NCI-H128 (cell line): Measurements from ENCODE around the gene ATAD2B.

ENCODE experiments used
- DNase-seq: peaks from one replicate; lab custom pipeline; 2025; ENCODE audit not compliant: unreplicated experiment; lab: John Stamatoyannopoulos, UW

ATAD2B gene

DNA sequence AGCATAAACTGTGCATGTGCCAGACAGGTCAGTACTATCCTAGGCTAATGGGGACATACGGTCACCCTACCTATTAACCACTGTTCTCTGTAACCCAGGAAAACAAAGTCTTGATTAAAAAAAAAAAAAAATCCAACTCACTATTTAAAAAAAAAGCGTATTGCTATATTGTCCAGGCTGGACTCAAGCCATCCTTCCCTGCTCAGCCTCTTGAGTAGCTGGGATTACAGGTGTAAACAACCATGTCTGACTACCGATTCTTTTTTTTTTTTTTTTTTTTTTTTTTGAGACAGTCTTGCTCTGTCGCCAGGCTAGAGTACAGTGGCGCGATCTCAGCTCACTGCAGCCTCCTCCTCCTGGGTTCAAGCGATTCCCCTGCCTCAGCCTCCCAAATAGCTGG is 11.6 kb downstream of the ATAD2B start:
- no peak for DNase-seq

DNA sequence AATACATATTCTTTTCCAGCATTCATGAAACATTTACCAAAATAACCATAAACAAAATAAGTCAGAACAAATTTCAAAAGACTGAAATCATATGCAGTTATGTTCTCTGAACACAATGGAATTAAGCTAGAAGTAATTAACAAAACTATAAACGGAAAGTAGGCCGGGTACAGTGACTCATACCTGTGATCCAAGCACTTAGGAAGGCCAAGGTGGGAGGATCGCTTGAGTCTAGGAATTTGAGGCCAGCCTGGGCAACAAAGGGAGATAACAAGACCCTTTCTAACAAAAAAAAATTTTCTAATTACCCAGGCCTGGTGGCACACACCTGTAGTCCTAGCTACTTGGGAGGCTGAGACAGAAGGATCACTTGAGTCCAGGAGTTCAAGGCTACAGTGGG is 14.9 kb downstream of the ATAD2B start:
- DNase-seq, result no peak

DNA sequence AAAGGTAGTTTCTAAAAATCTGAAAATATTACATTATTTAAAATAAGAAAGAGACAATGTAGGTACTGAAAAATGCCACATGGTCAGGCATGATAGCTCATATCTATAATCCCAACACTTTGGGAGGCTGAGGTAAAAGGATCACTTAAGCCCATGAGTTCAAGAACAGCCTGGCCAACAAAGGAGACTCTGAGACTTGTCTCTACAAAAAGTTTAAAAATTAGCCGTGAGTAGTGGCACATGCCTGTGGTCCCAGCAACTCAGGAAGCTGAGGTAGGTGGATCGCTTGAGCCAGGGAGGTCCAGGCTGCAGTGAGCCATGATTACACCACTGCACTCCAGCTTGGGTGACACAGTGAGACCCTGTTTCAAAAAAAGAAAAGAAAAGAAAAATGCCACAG is 21.8 kb downstream of the ATAD2B start:
- DNase-seq, result no peak

DNA sequence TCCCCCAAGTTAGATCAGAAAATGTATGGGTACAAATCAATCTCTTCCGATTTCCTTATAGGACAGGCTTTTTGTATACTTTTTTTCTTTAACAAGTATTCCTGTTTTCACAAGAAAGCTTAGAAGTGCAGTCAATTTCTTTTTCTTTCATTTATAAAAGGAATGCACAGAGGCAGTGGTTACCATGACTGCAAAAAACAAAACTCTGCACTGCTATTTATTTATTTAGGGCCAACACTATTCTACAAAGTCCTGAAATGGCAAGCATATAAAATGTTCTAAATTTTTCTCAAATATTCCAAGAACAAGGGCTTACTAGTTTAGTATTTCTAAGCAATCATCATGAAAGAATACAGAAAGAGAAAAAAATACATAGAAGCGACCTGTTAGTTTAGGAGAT is 22.2 kb downstream of the ATAD2B start:
- no peak for DNase-seq

GRCh38 chr2:23904215-23904614 is 22.7 kb downstream of the ATAD2B start:
- DNase-seq, result no peak

DNA sequence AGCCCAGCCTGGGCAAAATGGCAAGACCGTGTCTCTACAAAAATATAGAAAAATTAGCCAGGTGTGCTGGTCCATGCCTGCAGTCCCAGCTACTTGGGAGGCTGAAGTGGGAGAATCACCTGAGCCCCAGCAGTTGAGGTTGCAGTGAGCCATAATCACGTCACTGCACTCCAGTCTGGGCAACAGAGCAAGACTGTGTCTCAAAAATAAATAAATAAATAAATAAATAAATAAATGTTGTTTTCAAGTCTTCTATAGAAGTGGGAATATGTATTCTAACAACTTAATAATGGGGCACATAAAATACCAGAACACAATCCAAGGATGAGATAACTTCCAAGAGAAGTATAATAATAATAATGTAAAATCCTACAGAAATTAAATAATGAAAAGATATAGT is 23.9 kb downstream of the ATAD2B start:
- no peak for DNase-seq

DNA sequence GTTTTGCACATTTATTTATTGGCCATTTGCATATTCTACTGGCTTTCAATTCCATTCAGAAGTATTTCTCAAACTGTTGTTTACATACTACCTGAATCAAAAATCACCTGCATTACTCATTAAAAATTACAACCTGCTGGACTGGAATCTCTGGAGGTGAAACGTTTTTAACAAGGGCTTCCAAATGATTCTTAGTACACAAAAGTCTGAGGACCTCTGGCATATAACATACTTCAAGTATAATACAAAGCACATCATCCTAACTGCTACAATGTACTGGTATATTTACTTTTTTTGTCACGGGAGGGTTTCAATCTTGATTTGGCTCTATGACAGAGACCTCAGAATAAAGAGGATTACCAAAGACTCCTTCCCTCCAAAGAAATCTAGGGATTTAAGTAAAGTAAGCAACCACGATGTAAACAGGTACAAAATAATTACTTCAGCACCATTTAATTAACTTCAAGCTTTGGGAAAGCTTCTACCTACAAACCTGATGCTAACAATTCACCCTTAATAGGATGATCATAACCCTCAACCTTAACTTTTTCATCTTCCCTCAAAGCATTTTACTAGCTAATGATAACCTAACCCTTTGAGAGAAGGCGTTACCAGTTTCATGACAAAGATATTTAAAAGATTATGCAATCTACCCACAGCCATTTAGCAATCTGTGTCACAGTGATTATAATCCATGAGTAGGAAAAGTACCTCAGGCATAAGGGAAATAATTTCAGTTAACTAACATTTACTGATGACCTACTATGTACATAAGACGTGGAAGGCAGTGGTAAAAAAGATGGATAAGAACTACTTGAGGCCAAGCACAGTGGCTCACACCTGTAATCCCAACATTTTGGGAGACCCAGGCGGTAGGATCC is 24.7 kb downstream of the ATAD2B start:
- DNase-seq, result no peak

DNA sequence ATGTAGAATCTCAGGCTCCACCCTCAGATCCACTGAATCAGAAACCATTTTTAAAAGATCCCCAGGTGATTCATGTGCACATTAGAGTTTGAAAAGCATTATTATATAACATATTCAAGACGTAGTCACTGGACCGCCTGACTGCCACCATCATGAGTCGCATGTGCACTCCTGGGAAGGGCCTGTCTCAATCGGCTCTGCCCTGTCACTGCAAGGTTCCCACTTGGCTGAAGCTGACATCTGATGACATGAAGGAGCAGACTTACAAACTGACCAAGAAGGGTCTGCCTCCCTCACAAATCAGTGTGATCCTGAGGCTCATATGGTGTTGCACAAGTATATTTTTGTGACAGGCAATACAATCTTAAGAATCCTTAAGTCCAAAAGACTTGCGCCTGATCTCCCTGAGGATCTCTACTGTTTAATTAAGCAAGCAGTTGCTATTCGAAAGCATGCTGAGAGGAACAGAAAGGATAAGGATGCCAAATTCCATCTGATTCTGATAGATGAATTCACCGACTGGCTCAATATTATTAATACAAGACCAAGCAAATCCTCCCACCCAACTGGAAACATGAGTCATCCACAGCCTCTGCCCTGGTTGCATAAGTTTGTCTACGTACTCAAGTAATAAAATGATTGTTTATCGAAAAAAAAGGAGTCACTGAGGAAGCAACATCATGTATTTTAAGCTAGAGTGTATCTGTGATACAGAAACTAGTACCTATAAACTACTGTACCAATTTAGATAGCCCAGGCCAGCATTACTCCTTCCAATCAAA is 26.2 kb downstream of the ATAD2B start:
- DNase-seq, result no peak

GRCh38 chr2:23900133-23900532 is 26.8 kb downstream of the ATAD2B start:
- no peak for DNase-seq

GRCh38 chr2:23871206-23871605 is 55.7 kb downstream of the ATAD2B start:
- no peak for DNase-seq

GRCh38 chr2:23867449-23867848 is 59.5 kb downstream of the ATAD2B start:
- no peak for DNase-seq

DNA sequence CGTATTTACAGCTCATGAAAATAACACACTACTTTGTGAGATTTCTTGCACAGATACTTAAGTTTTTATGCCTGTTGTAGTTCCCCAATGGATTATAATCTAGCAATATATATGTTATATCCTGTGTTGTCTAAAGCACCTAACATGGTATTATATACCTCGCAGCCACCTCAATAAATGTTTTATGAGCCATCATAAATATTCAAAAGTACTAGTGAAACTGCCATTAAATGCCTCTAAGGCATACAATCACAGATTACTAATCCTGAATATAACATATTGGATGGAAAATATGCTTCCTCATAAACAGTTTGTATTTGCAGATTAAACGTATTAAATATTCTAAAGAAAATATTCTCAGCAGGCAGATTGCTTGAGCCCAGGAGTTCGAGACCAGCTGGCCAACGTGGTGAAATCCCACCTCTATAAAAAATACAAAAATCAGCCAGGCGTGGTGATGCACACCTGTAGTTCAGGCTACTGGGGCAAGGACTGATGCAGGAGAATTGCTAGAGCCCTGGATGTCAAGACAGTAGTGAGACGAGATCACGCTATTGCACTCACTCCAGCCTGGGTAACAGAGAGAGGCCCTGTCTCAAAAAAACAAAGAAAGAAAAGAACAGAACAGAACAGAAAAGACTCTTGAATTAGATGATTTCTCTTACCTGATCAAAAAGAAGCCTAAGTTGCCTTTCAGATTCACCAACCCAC is 64.1 kb downstream of the ATAD2B start:
- DNase-seq, result no peak

DNA sequence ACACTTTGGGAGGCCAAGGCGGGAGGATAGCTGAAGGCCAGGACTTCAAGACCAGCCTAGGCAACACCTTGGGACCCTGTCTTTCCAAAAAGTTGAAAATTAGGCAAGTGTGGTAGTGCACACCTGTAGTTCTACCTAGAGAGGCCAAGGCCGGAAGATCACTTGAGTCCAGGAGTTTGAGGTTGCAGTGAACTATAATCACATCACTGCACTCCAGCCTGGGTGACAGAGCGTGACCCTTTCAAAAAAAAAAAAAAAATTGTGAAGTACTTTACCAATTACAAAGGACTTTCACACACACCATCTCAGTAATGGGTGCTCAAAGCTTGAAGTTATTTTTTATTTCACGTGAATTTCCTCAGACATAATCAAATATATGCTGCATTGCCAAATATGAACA is 65.0 kb downstream of the ATAD2B start:
- DNase-seq, result no peak

DNA sequence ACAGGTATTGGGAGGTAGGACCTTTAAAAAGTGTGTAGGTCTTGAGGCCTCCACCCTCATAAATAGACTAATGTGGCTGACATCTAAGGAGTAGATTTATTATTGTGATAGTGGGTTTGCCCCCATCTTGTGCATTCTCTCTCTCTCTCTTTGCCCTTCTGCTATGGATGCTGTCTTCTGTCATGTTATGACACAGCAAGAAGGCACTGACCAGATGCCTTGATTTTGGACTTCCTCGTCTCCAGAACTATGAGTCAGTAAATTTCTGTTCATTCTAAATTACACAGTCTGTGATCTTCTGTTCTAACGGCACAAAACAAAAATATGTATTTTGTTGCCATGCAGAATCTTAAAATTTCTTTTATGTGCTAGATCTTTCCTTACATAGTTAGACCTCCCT is 66.9 kb downstream of the ATAD2B start:
- no peak for DNase-seq

DNA sequence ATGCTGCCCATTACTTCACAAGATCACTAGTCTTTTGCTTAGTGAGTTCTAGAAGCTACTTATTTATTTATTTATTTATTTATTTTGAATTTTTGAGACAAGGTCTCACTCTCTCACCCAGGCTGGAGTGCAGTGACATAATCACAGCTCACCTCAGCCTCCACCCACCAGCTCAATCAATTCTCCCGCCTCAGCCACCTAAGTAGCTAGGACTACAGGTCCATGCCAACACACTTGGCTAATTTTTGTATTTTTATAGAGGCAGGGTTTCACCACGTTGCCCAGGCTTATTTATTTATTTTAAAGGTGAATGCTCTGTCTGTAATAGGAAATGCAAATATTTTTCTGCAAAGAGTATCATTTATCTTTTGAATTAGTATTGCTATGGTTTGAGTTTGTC is 67.7 kb downstream of the ATAD2B start:
- no peak for DNase-seq

GRCh38 chr2:23850564-23851256 is 76.2 kb downstream of the ATAD2B start:
- no peak for DNase-seq

DNA sequence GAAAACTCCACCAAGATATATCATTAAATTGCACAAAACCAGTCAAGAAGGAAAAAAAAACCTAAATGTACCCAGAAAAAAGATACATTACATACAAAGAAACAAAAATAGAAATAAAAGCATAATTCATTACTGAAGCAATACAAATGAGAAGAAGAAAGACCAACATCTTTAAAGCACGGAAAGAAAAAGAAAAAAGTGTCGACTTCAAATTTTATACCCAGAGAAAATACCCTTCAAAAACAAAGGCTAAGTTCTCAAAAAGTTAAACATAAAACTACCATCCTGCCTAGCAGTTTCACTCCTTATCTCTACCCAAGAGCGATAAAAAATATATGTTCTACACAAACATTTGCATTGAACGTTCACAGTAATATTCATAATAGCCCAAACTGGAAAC is 82.0 kb downstream of the ATAD2B start:
- DNase-seq, result no peak

DNA sequence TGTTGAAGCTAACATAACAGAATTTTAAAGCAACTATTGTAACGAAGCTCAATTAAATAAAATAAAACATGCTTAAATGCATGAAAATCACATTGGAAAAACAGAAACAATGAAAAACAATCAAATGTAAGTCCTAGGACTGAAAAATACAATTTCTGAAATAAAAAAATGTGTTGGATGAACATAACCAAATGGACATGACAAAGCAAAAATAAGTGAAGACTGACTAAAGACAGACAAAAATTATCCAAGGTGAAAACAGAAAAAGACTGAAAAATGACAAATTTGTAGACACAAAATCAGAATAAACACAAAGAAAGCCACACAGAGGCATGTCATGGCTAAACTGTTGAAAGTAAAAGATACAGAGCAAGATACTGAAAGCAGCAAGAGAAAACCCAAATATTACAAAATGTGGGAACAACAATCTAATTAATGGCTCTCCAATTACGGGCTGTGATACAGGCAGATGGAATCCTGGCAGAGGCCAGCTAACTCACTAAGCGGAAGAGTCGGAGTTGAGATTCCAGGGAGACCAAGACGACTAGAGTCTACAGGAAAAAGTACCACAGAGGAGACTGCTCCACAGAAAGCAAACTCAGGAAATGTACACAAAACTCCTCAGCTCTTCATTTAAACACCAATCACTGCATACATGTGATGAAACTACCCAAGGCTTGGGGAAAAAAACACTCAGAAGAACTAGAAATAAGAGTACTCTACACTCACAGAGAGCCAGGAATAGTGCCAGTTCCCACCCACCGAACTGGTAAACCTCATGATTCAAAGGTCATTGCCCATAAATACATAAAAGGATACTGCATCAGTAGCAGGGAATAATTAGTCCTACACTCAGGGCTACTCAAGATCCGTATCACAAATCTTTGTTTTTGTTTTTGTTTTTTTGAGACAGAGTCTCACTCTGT is 83.6 kb downstream of the ATAD2B start:
- no peak for DNase-seq

DNA sequence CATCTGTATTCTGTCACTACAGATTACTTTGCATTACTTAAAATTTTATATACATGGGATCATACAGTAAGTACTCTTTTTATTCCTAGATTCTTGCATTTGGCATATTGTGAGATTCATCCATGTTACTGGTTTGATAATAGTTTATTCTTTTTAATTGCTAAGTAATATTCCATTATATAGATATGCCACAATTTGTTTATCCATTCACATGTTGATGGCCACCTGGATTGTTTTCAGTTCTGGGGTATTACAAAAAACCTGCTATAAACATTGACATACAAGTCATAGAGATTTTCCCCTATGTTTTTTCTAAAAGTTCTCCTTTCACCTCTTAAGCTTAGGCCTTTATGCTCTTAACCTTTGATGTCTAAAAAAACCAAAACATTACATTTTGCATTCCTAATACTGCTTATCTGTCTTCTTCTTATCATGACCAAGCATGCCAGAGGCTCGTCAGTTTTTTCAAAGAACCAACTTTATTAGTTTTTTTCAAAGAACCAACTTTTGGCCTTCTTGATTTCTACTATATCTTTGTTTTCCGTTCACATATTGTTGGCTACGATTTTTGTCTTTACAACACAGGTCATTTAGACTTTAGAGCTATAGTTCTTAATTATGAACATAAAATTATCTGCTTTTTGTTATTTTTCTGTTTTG is 86.9 kb downstream of the ATAD2B start:
- no peak for DNase-seq

DNA sequence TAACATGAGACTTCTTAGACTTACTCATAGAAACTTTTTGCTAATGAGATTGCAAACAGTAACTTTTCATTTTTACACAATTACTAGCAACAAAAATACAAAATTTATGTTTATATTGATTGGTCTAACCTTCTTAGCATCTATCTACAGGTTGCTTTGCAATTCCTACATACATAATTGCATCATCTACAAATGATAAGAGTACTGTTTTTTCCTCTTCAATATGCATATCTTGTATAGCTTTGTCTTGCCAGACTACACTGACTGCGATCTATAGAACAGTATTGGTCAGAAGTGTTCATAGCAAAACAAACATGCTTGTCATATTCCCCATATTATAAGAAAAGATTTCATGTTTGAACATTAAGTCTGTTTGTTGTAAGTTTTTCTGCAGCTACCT is 87.9 kb downstream of the ATAD2B start:
- no peak for DNase-seq
